GM12864 (cell line): Measurements from ENCODE around the gene NXF1.

ENCODE experiments used
- DNase-seq: peaks from one replicate; pipeline ENCODE4 v3.0.0-alpha.2; 2011; ENCODE audit warnings: low read depth
- H3K4me3 ChIP-seq: 2 replicates; pipeline ENCODE4 v1.5.1; 2011; ENCODE audit warnings: mild to moderate bottlenecking, low read depth, low read length, control low read depth
- CTCF ChIP-seq: IDR thresholded peaks from 2 replicates; pipeline ENCODE4 v1.5.1; 2011; ENCODE audit warnings: low read depth, mild to moderate bottlenecking, moderate library complexity, low read length, control low read depth, inconsistent platforms; ENCODE audit errors: missing control alignments

The NXF1 gene

GRCh38 chr11:62805076-62805892 lies at the start of gene NXF1:
Gene NXF1, minus strand, starts transcription at chr11:62805440. Its CDS starts 84 bp downstream, at chr11:62805356.
- peak; percentile 19 for TF ChIP-seq CTCF
- H3K4me3 ChIP-seq = peak within 1 kb of the TSS; percentile 61
- DNase-seq = peak; percentile 84

- no peak for DNase-seq
- H3K4me3 ChIP-seq = peak overlapping the region; percentile 95
- no peak for TF ChIP-seq CTCF
Measured at GRCh38 chr11:62854013-62854824, 49.0 kb upstream of the NXF1 start.

- no peak for DNase-seq
- TF ChIP-seq CTCF = no peak
- H3K4me3 ChIP-seq = peak overlapping the region; percentile 95
Measured at GRCh38 chr11:62853279-62853965, 48.2 kb upstream of the NXF1 start.

- peak overlapping the region; percentile 95; the same call in 1 of the 2 replicates for H3K4me3 ChIP-seq
- TF ChIP-seq CTCF = no peak
- no peak for DNase-seq
Measured at GRCh38 chr11:62852523-62853188, 47.4 kb upstream of the NXF1 start.

DNA sequence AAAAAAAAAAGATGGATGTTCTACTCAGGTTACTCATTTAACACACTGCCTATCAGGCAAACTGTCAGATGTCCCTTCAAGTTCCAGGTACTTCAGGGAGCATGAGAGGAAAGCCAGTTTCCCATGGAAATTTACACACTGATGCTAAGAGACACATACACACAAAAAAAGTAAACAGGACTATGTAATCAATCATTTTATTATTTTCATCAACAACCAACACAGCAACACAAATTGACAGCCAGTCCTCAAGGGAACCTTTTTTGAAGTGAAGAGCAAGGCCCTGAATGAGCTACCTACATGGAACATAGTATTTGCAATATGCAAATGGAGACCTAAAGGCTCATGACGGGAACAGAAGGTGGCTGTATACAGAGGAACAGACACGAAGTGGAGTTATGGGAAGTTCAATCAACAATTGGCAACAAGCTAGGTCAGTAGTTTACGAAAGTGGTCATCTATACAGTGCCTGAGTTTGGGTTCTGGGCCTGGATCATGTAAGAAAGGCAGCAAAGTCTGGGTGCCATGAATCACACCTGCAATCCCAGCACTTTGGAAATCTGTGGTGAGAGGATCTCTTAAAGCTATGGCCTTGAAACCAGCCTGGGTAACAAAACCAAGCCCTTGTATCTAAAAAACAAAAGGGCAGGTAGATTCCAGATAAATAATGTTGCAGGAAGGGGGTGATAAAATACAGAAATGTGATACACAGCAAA lies 46.7 kb upstream of the NXF1 start:
- H3K4me3 ChIP-seq = no peak overlapping the region; the same call in 1 of the 2 replicates
- no peak for DNase-seq
- TF ChIP-seq CTCF = no peak
